GM20000 (cell line): ENCODE results near the gene TFAP2E.

ENCODE experiments used
- DNase-seq: peaks from one replicate; pipeline ENCODE4 v3.0.0; 2012; ENCODE audit warnings: low spot score
- TF ChIP-seq, protein P1 (sequence below): IDR thresholded peaks from 2 replicates; pipeline ENCODE4 v1.5.1; 2012; ENCODE audit warnings: mild to moderate bottlenecking, control low read depth; ENCODE audit errors: extremely low read depth, missing control alignments

Gene TFAP2E

DNA sequence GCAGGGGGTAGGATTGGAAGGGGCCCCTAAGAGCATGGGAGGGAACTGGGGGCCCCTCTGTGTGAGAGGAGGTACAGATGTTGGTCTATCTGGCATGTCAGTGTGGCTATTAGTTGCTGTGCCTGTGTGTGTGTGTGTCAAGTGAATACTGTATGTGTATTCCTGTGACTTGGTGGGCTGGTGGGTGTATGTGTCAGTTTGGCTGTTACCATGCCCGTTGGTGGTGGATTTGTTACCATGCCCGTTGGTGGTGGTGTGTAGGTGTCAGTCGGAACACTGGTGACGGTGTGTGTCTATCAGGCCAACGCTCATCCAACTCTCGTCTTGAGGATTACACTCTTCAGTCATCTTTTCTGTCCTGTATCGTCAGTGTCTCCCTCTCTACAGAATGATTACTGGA is 22.6 kb downstream of the TFAP2E start:
- TF ChIP-seq, protein P1, sequence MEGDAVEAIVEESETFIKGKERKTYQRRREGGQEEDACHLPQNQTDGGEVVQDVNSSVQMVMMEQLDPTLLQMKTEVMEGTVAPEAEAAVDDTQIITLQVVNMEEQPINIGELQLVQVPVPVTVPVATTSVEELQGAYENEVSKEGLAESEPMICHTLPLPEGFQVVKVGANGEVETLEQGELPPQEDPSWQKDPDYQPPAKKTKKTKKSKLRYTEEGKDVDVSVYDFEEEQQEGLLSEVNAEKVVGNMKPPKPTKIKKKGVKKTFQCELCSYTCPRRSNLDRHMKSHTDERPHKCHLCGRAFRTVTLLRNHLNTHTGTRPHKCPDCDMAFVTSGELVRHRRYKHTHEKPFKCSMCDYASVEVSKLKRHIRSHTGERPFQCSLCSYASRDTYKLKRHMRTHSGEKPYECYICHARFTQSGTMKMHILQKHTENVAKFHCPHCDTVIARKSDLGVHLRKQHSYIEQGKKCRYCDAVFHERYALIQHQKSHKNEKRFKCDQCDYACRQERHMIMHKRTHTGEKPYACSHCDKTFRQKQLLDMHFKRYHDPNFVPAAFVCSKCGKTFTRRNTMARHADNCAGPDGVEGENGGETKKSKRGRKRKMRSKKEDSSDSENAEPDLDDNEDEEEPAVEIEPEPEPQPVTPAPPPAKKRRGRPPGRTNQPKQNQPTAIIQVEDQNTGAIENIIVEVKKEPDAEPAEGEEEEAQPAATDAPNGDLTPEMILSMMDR: no peak
- DNase-seq: no peak

DNA sequence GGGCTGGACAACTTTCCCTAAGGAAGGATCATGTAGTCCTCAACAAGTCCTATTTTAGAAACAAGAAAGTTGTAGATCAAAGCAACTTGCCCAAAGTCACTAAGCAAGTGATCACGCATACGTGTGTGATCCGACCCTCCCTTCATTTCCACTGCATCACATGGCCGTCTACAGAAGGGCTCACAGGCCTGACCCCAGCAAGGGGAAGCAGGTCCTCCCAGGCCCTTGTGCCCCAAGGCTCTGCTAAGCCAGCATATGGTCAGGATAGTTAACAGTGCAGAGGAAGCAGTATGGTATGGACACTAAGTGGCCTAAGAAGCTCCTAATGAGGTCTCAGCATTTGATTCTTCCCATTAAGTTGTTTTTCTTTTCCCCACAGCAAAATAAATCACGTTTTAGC is 24.8 kb downstream of the TFAP2E start:
- TF ChIP-seq, protein P1: no peak
- DNase-seq: no peak

DNA sequence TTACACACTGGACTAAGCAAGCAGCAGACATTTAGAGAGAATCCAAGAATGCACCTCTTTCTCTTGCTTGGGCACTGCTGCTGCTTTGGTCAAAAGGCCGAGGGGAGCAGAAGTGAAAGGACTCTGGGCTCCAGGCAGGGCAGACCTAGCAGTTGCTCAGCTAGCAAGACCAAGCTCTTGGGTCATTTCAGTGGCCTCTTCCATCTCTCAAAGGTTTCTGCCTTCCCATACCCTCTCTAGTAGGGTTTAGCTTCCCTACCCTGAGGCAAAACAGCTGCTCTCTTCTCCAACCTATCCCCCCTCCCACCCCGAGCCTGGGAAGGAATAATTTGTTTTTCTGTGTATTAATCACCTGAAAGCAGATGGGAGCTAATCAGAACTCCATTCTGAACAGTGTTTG is 25.8 kb downstream of the TFAP2E start:
- TF ChIP-seq, protein P1: no peak
- DNase-seq: no peak

DNA sequence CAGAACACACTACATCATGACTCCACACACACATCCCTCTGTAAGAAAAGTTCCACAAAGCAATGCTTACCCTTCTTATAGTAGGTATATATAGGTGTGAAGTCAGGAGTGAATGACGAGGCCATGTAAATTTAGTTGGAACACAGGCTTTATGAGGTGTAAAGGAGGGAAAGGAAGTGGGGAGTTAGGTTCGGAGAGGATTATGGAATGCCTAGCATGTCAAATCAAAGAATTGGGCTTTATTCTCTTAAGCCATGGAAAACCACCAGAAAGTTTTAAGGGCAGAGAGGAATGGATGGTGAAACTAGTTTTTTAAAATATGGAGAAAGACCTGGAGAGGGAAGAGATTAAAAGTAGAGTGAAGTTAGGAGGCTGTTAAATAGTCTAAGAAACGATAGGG is 26.3 kb downstream of the TFAP2E start:
- no peak for DNase-seq
- TF ChIP-seq, protein P1: no peak

DNA sequence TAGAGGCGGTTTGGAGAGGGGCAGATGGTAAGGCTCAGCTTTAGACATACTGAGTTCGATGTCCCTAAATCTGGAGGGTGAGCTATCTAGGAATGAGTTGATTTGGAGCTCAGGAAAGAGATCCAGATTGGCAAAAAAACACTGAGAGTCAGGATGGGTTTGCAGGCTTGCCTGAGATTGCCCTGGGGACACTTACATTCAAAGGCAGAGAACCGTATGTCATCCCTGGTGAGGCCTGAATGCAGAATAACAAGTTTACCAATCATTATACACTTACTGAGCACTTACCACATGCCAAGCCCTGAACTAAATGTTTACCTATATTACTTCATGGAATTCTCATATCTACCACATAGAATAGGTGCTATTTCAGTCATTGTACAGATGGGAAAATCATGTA is 27.5 kb downstream of the TFAP2E start:
- no peak for DNase-seq
- TF ChIP-seq, protein P1: no peak

DNA sequence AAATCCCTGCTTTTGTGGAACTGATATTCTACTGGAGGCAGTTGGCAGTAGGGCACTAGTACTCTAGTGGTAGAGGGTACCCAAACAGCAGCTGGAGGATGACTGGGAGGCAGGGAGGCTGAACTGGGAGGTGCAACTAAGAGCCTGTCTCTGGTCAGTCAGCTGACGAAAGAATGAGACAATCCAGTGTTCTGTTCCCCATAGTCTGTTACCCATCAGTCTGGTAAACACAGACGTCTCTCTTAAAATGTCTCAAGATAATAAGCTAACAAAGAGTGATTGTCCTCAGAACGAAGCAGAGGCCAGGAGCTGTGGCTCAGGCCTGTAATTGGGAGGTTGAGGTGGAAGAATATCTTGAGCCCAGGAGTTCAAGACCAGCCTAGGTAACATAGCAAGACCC is 30.4 kb downstream of the TFAP2E start:
- TF ChIP-seq, protein P1: no peak
- DNase-seq: no peak

DNA sequence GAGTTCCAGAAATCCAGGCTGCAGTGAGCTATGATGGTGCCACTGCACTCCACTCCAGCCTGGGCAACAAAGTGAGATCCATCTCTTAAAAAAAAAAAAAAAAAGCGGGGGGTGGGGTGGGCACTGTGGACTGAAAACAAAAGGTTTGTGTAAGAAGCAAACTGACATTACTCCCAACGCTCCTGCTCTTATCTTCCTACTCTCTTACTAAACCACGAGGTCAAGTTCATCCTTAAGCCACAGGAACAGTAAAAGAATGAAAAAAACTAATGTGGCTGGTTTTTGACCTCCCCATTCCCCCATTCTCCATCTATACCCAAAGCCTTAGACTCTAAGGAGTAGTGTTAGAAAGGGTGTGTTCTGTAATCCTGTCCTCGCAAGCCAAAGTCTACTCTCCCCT is 30.8 kb downstream of the TFAP2E start:
- DNase-seq: no peak
- TF ChIP-seq, protein P1: no peak
